GM23248 (cell line): ENCODE results near the gene SPATA6.

Experiments
- EZH2 ChIP-seq: fragments of 200-600 bp; sonication (generic); IDR thresholded peaks from 2 replicates; pipeline ENCODE4 v1.6.1; 2018; ENCODE audit warnings: antibody characterized with exemption, mild to moderate bottlenecking; ENCODE audit not compliant: insufficient read depth, poor library complexity, severe bottlenecking
- EZH2phosphoT487 ChIP-seq: fragments of 200-600 bp; sonication (generic); IDR thresholded peaks from 2 replicates; pipeline ENCODE4 v1.6.1; 2018; ENCODE audit warnings: antibody characterized with exemption, moderate library complexity, mild to moderate bottlenecking, low read depth; ENCODE audit not compliant: insufficient read depth

- TF ChIP-seq EZH2phosphoT487 (no peak), EZH2 (no peak)
Measured at GRCh38 chr1:48439380-48439779, 32.6 kb downstream of the SPATA6 start.
